Tibial nerve (tissue), 3 donors: Measurements from ENCODE around the gene NUP98.

Experiments used
- CTCF ChIP-seq, 5 experiments: fragments of 200-600 bp in 3 of 5; fragments of 450-650 bp in 2 of 5; sonication (generic) in 3 of 5; IDR thresholded peaks; one replicate each; pipeline ENCODE4 v1.5.1; 2016 to 2019; ENCODE audit warnings: antibody characterized with exemption in 5 of 5, mild to moderate bottlenecking in 3 of 5, moderate library complexity in 2 of 5
- POLR2A ChIP-seq, 2 donors: fragments of 450-650 bp; IDR thresholded peaks; one replicate each; pipeline ENCODE4 v1.6.1; 2017; ENCODE audit warnings: antibody characterized with exemption in 2 of 2, mild to moderate bottlenecking in 2 of 2, moderate library complexity in 2 of 2

GRCh38 chr11:3679077-3679476 lies 118.3 kb downstream of the NUP98 start:
- no peak for TF ChIP-seq CTCF (IDR thresholded peaks at IDR 0.05)
- no peak for TF ChIP-seq POLR2A (IDR thresholded peaks at IDR 0.05)
